GM12878 (cell line): ENCODE measurements around the gene SPTAN1. TPM values are rescaled to one million over a fixed set of nuclear protein-coding genes. Genes with fewer than 3 reads are reported as not detected.

Source experiments
- ATAC-seq: fragments of 200-7000 bp; cut with Tn5 transposase; 3 replicates; pipeline ENCODE4 v1.9.1; 2020; ENCODE audit warnings: mild to moderate bottlenecking, moderate library complexity
- BruUV-seq: library from RNA; stranded (reverse); fragments of 400-500 nt; replicated peaks from 2 replicates; lab custom pipeline; 2021; lab: Mats Ljungman, UMichigan
- CTCF ChIA-PET: fragments of 300-600 bp; sonication (Branson Sonifier 250); formaldehyde crosslinking; extraction: SDS; loops from one replicate; lab custom pipeline; 2021; ENCODE audit warnings: inconsistent platforms; lab: Yijun Ruan, JAX
- POLR2A ChIA-PET: fragments of 350-600 bp; formaldehyde crosslinking; extraction: SDS; loops from one replicate; lab custom pipeline; 2021; ENCODE audit warnings: inconsistent platforms; lab: Charles Lee
- RAD21 ChIA-PET: fragments of 300-600 bp; sonication (Branson Sonifier 250); formaldehyde crosslinking; loops from one replicate; lab custom pipeline; 2023; ENCODE audit warnings: antibody characterized with exemption; ENCODE audit not compliant: unreplicated experiment; lab: Charles Lee
- SMC1A ChIA-PET: fragments of 300-600 bp; sonication (Branson Sonifier 250); formaldehyde crosslinking; loops from one replicate; lab custom pipeline; 2023; ENCODE audit not compliant: unreplicated experiment, uncharacterized antibody; lab: Charles Lee
- DNase-seq: peaks from one replicate; pipeline ENCODE4 v3.0.0-alpha.2; 2011; ENCODE audit warnings: low read depth, low spot score
- FAIRE-seq: peaks from 3 replicates; lab custom pipeline; 2011; peaks lifted over from hg19 to GRCh38; lab: Jason Lieb, UNC
- H2AFZ ChIP-seq: 2 replicates; pipeline ENCODE4 v1.6.0; 2011; ENCODE audit warnings: low read depth, low read length, control low read depth; ENCODE audit not compliant: control insufficient read depth
- H3K27ac ChIP-seq: 2 replicates; pipeline ENCODE4 v1.5.1; 2011; ENCODE audit warnings: control low read depth; ENCODE audit not compliant: control insufficient read depth, insufficient read depth
- H3K27me3 ChIP-seq, 2 experiments: replicated peaks in 1 of 2; 2 replicates each; pipeline versions ENCODE4 v1.6.0 to v1.6.1; 2011; ENCODE audit warnings: low read length in 1 of 2; ENCODE audit not compliant: control insufficient read depth in 2 of 2, insufficient read depth in 2 of 2
- H3K36me3 ChIP-seq, 2 experiments: 2 replicates each; pipeline ENCODE4 v1.5.1; 2011; ENCODE audit warnings: low read length in 1 of 2; ENCODE audit not compliant: control insufficient read depth in 2 of 2, insufficient read depth in 2 of 2
- H3K4me1 ChIP-seq: 2 replicates; pipeline ENCODE4 v1.6.1; 2011; ENCODE audit warnings: mild to moderate bottlenecking, low read length, moderate library complexity, mixed read lengths; ENCODE audit not compliant: control insufficient read depth, insufficient read depth
- H3K4me2 ChIP-seq: 2 replicates; pipeline ENCODE4 v1.6.0; 2011; ENCODE audit warnings: control low read depth; ENCODE audit not compliant: control insufficient read depth, insufficient read depth
- H3K4me3 ChIP-seq: fragments of 200-600 bp; sonication (generic); 2 replicates; pipeline ENCODE4 v1.5.1; 2016
- H3K79me2 ChIP-seq: 2 replicates; pipeline ENCODE4 v1.6.0; 2011; ENCODE audit warnings: low read length; ENCODE audit not compliant: control insufficient read depth, insufficient read depth
- H3K9ac ChIP-seq: 2 replicates; pipeline ENCODE4 v1.8.0; 2011; ENCODE audit warnings: low read length, control low read depth, mixed read lengths; ENCODE audit not compliant: control insufficient read depth, insufficient read depth
- H3K9me3 ChIP-seq: replicated peaks from 3 replicates; pipeline ENCODE4 v1.5.1; 2011; ENCODE audit warnings: mild to moderate bottlenecking, low read length; ENCODE audit not compliant: control insufficient read depth, insufficient read depth
- H4K20me1 ChIP-seq: 2 replicates; pipeline ENCODE4 v1.6.0; 2011; ENCODE audit not compliant: control insufficient read depth, insufficient read depth
- E4F1 ChIP-seq: fragments of 450-650 bp; IDR thresholded peaks from 2 replicates; pipeline ENCODE4 v1.6.1; 2018; ENCODE audit warnings: borderline replicate concordance, mild to moderate bottlenecking; ENCODE audit not compliant: partially characterized antibody
- ETV6 ChIP-seq, 2 experiments: fragments of 450-650 bp in 1 of 2; IDR thresholded peaks in 1 of 2; conservative IDR thresholded peaks in 1 of 2; 2 replicates each; pipeline ENCODE4 v1.6.1; 2014; ENCODE audit warnings: antibody characterized with exemption in 1 of 2, borderline replicate concordance in 1 of 2, low read depth in 1 of 2, mild to moderate bottlenecking in 1 of 2, moderate library complexity in 1 of 2
- IKZF1 ChIP-seq: fragments of 450-650 bp; conservative IDR thresholded peaks from 2 replicates; pipeline ENCODE4 v1.6.1; 2017; ENCODE audit warnings: antibody characterized with exemption, mild to moderate bottlenecking
- IRF4 ChIP-seq: IDR thresholded peaks from 2 replicates; pipeline ENCODE4 v1.6.1; 2011; ENCODE audit warnings: low read depth, low read length
- MXI1 ChIP-seq: fragments of 150-350 bp; IDR thresholded peaks from 2 replicates; pipeline ENCODE4 v1.6.1; 2011; ENCODE audit warnings: low read depth, mild to moderate bottlenecking, inconsistent platforms, low read length, improper control_type of control experiment
- NBN ChIP-seq: fragments of 450-650 bp; IDR thresholded peaks from 2 replicates; pipeline ENCODE4 v1.6.1; 2016
- POLR2A ChIP-seq: IDR thresholded peaks from 2 replicates; pipeline ENCODE4 v1.6.1; 2011; ENCODE audit warnings: low read depth, mild to moderate bottlenecking, low read length
- POLR2AphosphoS5 ChIP-seq: IDR thresholded peaks from 2 replicates; pipeline ENCODE4 v1.6.1; 2011; ENCODE audit warnings: mild to moderate bottlenecking, low read length, inconsistent platforms
- POU2F2 ChIP-seq: IDR thresholded peaks from 3 replicates; pipeline ENCODE4 v1.6.1; 2011; ENCODE audit warnings: low read depth, mild to moderate bottlenecking, low read length, borderline replicate concordance
- ZBTB4 ChIP-seq: fragments of 450-650 bp; formaldehyde crosslinking; IDR thresholded peaks from 2 replicates; pipeline ENCODE4 v1.4.0; 2022; ENCODE audit warnings: mild to moderate bottlenecking, moderate library complexity
- WGBS: methylation state at CpG from one replicate; pipeline ENCODE4 v1.1.6; 2016; ENCODE audit warnings: low lambda C conversion rate; ENCODE audit not compliant: insufficient replicate concordance, insufficient coverage; ENCODE audit errors: missing lambda C conversion rate; 5-methylcytosine and 5-hydroxymethylcytosine counted together
- in situ Hi-C: fragments of 300-500 bp; cut with MboI; formaldehyde crosslinking; loops from 9 replicates; pipeline ENCODE4 v1.14.3; 2018; ENCODE audit warnings: mixed read lengths
- intact Hi-C: fragments of 100-400 bp; cut with micrococcal nuclease; formaldehyde crosslinking; loops from one replicate; pipeline ENCODE4 v1.14.2; 2022; ENCODE audit not compliant: unreplicated experiment
- polyA plus RNA-seq, 11 experiments: library from polyadenylated mRNA; depleted of rRNA in 4 of 11; unstranded in 6 of 11; stranded (reverse) in 5 of 11; fragments of >200 nt; fragmentation: Nextera tagmentation in 4 of 11; fragmentation: Illumina TruSeq in 1 of 11; extraction: Ambion mirVana in 4 of 11; extraction: Trizol in 1 of 11; gene quantifications; 1 replicate in 1 of 11; 2 replicates in 10 of 11; pipeline versions ENCODE4 v1.2.1 to v1.2.3, GENCODE V29; 2011 to 2016; ENCODE audit warnings: inconsistent platforms in 2 of 11, missing spikeins in 2 of 11, low read depth in 1 of 11
- total RNA-seq, 4 experiments: library from RNA; depleted of rRNA in 3 of 4; stranded (reverse); fragments of >200 nt in 3 of 4; fragmentation: Illumina TruSeq in 1 of 4; extraction: Trizol in 1 of 4; gene quantifications; 2 replicates each; pipeline versions ENCODE4 v1.2.1 to v1.2.3, GENCODE V29; 2013 to 2021
- TF ChIP-seq, protein P1 (sequence below): fragments of 150-350 bp; IDR thresholded peaks from 2 replicates; pipeline ENCODE4 v1.6.1; 2014; ENCODE audit warnings: mild to moderate bottlenecking, low read depth, low read length
- TF ChIP-seq, protein P2 (sequence below): fragments of 450-650 bp; IDR thresholded peaks from 2 replicates; pipeline ENCODE4 v1.6.1; 2017; ENCODE audit warnings: borderline replicate concordance

The SPTAN1 gene
- total and polyA plus RNA-seq, 10 of the 15 experiments (the other 5 are each of a cell fraction or from before 2014, with no cell fraction given): 18.7 to 156 (median 73.6) TPM

DNA sequence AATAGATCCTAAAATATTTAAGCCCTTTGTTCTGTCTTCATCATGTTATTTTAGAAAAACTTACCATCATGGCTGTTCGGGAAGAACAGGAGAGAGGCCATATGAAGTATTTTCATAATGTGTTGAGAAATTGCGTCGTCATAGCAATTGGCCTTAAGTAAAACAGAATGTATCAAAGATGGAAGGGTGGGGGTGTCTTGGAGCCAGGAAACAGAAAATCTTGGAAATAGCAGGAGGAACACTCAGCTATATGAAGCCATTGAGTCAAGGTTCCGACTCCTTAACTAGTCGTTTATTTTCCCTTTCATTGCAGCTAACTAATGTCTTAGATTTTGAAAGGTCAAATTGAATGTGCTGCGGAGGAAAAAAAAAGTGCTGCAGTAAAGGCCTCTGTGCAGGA lies 1.3 kb downstream of the SPTAN1 start (continued):
- TF ChIP-seq, protein P1, sequence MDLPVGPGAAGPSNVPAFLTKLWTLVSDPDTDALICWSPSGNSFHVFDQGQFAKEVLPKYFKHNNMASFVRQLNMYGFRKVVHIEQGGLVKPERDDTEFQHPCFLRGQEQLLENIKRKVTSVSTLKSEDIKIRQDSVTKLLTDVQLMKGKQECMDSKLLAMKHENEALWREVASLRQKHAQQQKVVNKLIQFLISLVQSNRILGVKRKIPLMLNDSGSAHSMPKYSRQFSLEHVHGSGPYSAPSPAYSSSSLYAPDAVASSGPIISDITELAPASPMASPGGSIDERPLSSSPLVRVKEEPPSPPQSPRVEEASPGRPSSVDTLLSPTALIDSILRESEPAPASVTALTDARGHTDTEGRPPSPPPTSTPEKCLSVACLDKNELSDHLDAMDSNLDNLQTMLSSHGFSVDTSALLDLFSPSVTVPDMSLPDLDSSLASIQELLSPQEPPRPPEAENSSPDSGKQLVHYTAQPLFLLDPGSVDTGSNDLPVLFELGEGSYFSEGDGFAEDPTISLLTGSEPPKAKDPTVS: no peak
- TF ChIP-seq ETV6 (conservative IDR thresholded peaks at IDR 0.05 in 1 of 2, IDR thresholded peaks at IDR 0.05 in 1 of 2; ENCODE audit: borderline replicate concordance in 1 of 2, low read depth in 1 of 2): no peak
- TF ChIP-seq IRF4: no peak
- TF ChIP-seq, all 136 proteins: peak for 0

- no peak for FAIRE-seq
- 1% methylated on average over 5 of the region's 5 CpGs for WGBS
- no peak for TF ChIP-seq E4F1
- TF ChIP-seq POLR2A: peak; percentile 33; the same call in 1 of the 2 replicates
- peak; percentile 25; the same call in 1 of the 2 replicates for TF ChIP-seq POLR2AphosphoS5
- TF ChIP-seq ZBTB4 (CRISPR knock-in tag): no peak
- TF ChIP-seq, protein P2, sequence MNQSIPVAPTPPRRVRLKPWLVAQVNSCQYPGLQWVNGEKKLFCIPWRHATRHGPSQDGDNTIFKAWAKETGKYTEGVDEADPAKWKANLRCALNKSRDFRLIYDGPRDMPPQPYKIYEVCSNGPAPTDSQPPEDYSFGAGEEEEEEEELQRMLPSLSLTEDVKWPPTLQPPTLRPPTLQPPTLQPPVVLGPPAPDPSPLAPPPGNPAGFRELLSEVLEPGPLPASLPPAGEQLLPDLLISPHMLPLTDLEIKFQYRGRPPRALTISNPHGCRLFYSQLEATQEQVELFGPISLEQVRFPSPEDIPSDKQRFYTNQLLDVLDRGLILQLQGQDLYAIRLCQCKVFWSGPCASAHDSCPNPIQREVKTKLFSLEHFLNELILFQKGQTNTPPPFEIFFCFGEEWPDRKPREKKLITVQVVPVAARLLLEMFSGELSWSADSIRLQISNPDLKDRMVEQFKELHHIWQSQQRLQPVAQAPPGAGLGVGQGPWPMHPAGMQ: no peak
- peak; percentile 36; the same call in 1 of the 2 replicates for TF ChIP-seq NBN
- peak; percentile 35; the same call in 1 of the 2 replicates for TF ChIP-seq IKZF1
- TF ChIP-seq MXI1: 0 out of 2 replicates have a peak, but pooled peaks have one; percentile 36
- peak; percentile 62; the same call in 1 of the 3 replicates for TF ChIP-seq POU2F2
Observed at GRCh38 chr9:128554155-128554862, 1.9 kb downstream of the SPTAN1 start.

More at GRCh38 chr9:128554155-128554862, 1.9 kb downstream of the SPTAN1 start:
- ATAC-seq (peak; percentile 5; the same call in 2 of the 3 replicates), DNase-seq (peak; percentile 27)
- Histone ChIP-seq H3K9me3 (no peaks in the 10 kb centered on the region), H4K20me1 (no peaks in the 10 kb centered on the region), H3K9ac (no peak overlapping the region), H3K79me2 (peaks cover 49% of the 10 kb centered on the region), H3K27me3 (no peaks in the 10 kb centered on the region), H3K4me1 (peaks cover 30% of the 10 kb centered on the region), H3K27ac (no peak overlapping the region), H3K4me3 (peak overlapping the region; percentile 92), H2AFZ (no peak overlapping the region), H3K4me2 (peak overlapping the region; percentile 71), H3K36me3 (no peaks in the 10 kb centered on the region)
- POLR2A ChIA-PET: interaction anchor here (0.5 to 2.1 kb wide), 8 partner anchors 41 to 192 kb away, joined by 3 to 13 read pairs (median 3); partner anchors contain the start of gene GLE1
- CTCF ChIA-PET: interaction anchor here (0.7 to 1.6 kb wide), 2 partner anchors 11 to 99 kb away, joined by 3 to 9 read pairs; no protein-coding TSS in a partner anchor
- no TSS peak for BruUV-seq
- intact Hi-C loops (loop anchor here (5.0 to 10.0 kb wide), 2 partner anchors 47 to 130 kb away; partner anchors contain the start of gene SET), in situ Hi-C loops (no loop called here)
- SMC1A ChIA-PET: interaction anchor here (0.6 to 4.5 kb wide), 8 partner anchors 10 to 115 kb away, joined by 3 to 20 read pairs (median 3); partner anchors contain the start of gene GLE1
- RAD21 ChIA-PET: no interaction called here
